ENCODE measurements around the gene MED29.

The MED29 gene

DNA sequence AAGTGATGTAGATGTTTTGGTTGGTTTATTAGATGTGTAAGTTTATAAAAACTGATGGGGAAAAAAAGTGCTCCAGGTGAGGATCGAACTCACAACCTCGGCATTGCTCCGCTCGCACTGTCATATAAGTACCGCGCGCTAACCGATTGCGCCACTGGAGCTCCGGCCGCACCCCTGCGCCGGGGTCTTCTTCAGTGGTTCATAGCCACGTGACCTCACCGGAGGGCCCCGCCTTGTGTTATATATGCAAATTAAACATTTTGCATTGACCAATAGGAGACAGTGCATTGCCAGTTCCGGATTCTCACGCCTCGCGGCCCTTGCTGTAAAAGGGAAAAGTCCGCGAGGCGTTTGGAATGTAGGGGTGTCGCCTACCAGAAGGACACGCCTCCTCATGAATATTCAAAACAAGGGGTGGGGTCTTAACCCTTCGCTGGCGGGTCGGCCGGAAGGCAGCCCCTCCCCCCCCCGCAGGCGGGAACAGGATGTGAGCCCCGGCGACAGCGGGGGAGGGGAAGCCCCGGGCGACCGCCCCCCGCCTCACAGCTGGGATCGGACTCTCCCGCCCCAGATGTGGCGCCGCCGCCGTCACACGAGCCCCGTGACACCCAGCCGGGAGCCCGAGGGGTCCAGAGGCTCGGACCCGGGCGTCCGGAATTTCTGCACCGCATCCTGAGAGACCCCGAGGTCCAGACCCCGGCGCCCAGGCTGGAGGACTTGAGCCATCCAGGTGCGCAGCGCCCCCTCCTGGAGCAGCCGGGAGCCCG, 21.1 kb downstream of the MED29 start, which contains the start of gene PLEKHG2:
TSS of gene PLEKHG2 (plus strand) at position 570 of the 767 bp plus-strand sequence. CDS start 1,418 bp downstream, outside the sequence.
- peak; percentile 96 for DNase-seq

- no peak for DNase-seq
Observed at GRCh38 chr19:39412867-39413271, 21.7 kb downstream of the MED29 start.

- no peak for DNase-seq
Observed at GRCh38 chr19:39413272-39413910, 22.2 kb downstream of the MED29 start.

GRCh38 chr19:39413911-39414608, 22.9 kb downstream of the MED29 start:
- no peak for DNase-seq

GRCh38 chr19:39415111-39416046, 24.2 kb downstream of the MED29 start:
- no peak for DNase-seq

GRCh38 chr19:39416152-39417120, 25.3 kb downstream of the MED29 start:
- DNase-seq, result no peak

DNA sequence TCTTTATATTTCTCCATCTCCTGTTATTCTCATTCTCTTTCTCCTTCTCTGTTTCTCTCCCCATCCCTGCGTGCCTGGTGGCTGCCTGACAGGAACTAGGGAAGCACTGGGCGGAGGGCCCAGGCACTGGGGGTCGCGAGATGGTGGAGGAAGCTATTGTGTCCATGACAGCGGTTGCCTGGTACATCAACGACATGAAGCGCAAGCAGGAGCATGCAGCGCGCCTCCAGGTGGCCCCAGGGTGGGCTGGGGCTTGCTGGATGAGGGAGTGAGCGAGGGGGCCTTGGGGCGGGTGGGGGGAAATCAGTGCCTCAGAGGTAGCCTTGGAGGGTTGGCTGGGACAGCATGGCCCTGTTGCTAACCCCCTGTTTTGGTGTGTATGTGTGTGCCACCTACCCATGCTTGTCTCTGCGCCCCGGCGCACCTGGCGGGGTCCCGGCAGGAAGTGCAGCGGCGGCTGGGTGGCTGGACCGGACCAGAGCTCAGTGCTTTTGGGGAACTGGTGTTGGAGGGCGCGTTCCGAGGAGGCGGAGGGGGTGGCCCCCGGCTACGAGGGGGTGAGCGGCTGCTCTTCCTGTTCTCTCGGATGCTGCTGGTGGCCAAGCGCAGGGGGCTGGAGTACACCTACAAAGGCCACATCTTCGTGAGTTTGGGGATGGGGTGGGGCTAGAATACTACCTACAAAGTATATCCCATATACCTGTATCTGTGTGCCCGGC, 26.4 kb downstream of the MED29 start:
- DNase-seq, result no peak

GRCh38 chr19:39419003-39419402, 27.8 kb downstream of the MED29 start:
- DNase-seq, result no peak

DNA sequence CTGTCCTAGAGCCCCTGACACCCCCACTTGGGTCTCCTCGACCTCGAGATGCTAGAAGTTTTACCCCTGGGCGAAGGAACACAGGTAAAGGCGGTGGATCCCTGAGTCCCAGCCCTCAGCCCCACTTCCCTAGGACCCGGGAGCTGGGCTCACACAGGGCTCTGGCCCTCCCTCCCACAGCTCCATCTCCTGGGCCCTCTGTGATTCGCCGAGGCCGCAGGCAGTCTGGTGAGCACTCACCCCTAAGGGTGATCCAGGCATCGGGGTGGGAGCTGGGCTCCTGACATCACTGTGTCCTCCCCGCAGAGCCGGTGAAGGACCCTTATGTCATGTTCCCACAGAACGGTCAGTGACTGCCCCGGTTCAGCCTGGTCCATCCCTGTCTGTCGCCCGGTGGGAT, 29.6 kb downstream of the MED29 start:
- no peak for DNase-seq

DNA sequence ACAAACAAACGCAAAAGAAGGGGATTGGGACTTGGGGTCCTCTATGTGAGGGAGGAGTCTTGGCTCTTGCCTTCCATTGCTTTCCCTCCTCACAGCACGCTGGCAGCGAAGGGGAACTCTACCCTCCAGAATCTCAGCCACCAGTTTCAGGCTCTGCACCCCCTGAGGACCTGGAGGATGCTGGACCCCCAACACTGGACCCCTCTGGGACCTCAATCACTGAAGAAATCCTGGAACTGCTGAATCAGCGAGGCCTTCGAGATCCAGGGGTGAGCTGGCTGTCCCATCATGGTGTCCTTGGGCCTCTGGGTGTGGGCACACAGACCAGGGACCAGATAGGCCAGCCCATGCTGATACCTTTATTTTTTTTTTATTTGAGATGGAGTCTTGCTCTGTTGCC, 30.8 kb downstream of the MED29 start:
- no peak for DNase-seq

- DNase-seq, result no peak
Observed at GRCh38 chr19:39423258-39424086, 32.3 kb downstream of the MED29 start.

DNA sequence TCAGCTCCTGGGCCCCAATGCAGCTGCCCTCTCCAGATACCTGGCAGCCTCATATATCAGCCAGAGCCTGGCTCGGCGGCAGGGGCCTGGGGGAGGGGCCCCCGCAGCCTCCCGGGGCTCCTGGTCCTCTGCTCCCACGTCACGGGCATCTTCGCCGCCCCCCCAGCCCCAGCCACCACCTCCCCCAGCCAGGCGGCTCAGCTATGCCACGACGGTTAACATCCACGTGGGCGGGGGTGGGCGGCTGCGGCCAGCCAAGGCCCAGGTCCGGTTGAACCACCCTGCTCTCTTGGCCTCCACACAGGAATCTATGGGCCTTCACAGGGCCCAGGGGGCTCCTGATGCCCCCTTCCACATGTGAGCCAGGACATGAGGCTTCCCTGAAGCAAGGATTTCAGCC, 33.8 kb downstream of the MED29 start:
- no peak for DNase-seq

GRCh38 chr19:39425744-39426143, 34.6 kb downstream of the MED29 start:
- no peak for DNase-seq

DNA sequence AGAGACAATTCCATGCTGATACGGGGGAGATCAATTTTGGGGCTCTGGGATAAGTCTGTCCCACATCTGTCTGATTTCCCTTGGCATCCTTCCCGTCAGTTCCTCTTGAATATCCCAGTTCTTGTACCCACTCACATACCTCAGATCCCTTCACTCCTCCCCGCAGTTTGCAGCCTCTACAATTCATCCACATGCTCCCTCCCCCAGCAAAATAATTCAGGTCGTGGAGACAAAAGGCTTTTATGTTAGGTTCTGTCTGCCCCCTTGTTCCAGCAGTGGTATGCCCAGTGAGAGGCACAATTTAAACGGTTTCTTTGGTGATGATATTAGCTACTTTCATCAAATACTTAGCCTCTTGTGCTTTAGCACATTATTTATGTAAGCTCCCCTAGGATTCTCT, 35.0 kb downstream of the MED29 start:
- DNase-seq, result no peak

- no peak for DNase-seq
Observed at GRCh38 chr19:39427707-39428106, 36.5 kb downstream of the MED29 start.

DNA sequence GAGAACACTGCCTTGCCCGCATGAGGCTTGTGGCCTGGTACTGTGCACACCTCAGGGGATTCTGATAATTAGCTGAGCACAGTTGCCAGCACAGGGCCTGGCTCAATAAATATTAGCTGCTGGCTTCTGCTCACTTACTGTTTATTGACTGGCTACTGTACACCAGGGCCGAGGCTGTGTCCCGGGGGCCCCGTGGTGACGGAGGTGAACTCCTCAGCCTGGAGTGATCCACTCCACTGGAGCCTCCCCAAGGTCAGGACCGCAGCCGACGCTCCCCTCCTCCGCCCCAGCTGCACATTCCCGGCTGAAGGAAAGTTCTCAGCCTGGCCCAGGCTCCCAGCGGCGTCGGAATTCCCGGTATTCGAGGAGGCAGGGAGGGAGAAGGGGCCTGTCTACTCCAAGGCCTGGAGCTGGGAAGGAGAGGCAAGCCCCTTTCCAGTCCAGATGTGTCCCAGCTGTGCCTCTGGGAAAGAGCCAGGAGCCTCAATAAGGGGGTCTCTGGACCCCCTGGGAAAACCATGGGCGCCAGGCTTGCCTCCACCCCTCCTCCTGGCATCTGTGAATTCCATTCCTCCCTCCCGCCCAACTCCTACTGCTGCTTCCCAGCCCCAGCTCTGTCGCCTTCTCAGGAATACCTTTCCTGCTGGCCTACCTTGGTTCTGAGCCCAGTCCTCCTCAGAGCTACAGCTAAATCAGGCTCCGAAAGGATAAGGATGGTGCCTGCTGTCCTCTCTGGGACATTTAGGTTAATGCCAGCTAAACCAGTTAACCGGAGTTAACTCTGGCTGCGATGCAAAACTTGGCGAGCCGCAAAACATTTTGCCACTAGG, 37.3 kb downstream of the MED29 start:
- DNase-seq, result no peak

GRCh38 chr19:39430675-39431593, 39.8 kb downstream of the MED29 start:
- no peak for DNase-seq

GRCh38 chr19:39432677-39433025, 41.5 kb downstream of the MED29 start:
- DNase-seq, result no peak
